HepG2 (cell line): Measurements from ENCODE around the gene MARK2. TPM values are rescaled to one million over a fixed set of nuclear protein-coding genes. Genes with fewer than 3 reads are reported as not detected.

ENCODE experiments used
- AGO2 ChIP-seq: fragments of 200-400 bp; formaldehyde crosslinking; optimal IDR thresholded peaks from 2 replicates; pipeline ENCODE3; 2017; ENCODE audit warnings: mild to moderate bottlenecking, low read depth, low read length, moderate library complexity
- CEBPB ChIP-seq: IDR thresholded peaks from 2 replicates; pipeline ENCODE4 v1.6.1; 2011; ENCODE audit warnings: low read depth, low read length, improper control_type of control experiment, borderline replicate concordance
- CERS6 ChIP-seq: sonication (generic); formaldehyde crosslinking; IDR thresholded peaks from 2 replicates; pipeline ENCODE4 v1.5.0; 2020; ENCODE audit warnings: missing genetic modification reagents
- HIVEP1 ChIP-seq: sonication (generic); formaldehyde crosslinking; IDR thresholded peaks from 2 replicates; pipeline ENCODE4 v1.4.0; 2020; ENCODE audit warnings: mild to moderate bottlenecking, missing genetic modification reagents
- HNF4A ChIP-seq: sonication (generic); formaldehyde crosslinking; IDR thresholded peaks from 2 replicates; pipeline ENCODE4 v1.4.0; 2020; ENCODE audit warnings: missing genetic modification reagents
- JUNB ChIP-seq: sonication (generic); formaldehyde crosslinking; IDR thresholded peaks from 2 replicates; pipeline ENCODE4 v1.8.0; 2022; ENCODE audit warnings: missing genetic modification reagents, mild to moderate bottlenecking, borderline replicate concordance
- PLSCR1 ChIP-seq: sonication (generic); formaldehyde crosslinking; IDR thresholded peaks from 2 replicates; pipeline ENCODE4 v1.5.0; 2020; ENCODE audit warnings: missing genetic modification reagents, mild to moderate bottlenecking, borderline replicate concordance
- POLR2AphosphoS5 ChIP-seq: IDR thresholded peaks from 2 replicates; pipeline ENCODE4 v1.6.1; 2012; ENCODE audit warnings: low read depth, low read length
- RARA ChIP-seq: IDR thresholded peaks from 2 replicates; pipeline ENCODE4 v1.6.1; 2016; ENCODE audit warnings: missing genetic modification reagents, missing compliant biosample characterization
- REXO4 ChIP-seq: sonication (generic); formaldehyde crosslinking; IDR thresholded peaks from 2 replicates; pipeline ENCODE4 v1.8.0; 2022; ENCODE audit warnings: missing genetic modification reagents, mild to moderate bottlenecking, borderline replicate concordance
- SOX6 ChIP-seq, 2 experiments: fragments of 450-650 bp in 1 of 2; sonication (generic) in 1 of 2; formaldehyde crosslinking in 1 of 2; IDR thresholded peaks; 2 replicates each; pipeline versions ENCODE4 v1.4.0 to v1.6.1; 2017 to 2020; ENCODE audit warnings: antibody characterized with exemption in 1 of 2, mild to moderate bottlenecking in 1 of 2, missing genetic modification reagents in 1 of 2
- SYNCRIP ChIP-seq: fragments of 200-400 bp; formaldehyde crosslinking; IDR thresholded peaks from 2 replicates; pipeline ENCODE4 v1.6.1; 2018; ENCODE audit warnings: mild to moderate bottlenecking, low read depth, low read length; ENCODE audit not compliant: insufficient read depth
- TIGD3 ChIP-seq: sonication (generic); formaldehyde crosslinking; IDR thresholded peaks from 2 replicates; pipeline ENCODE4 v1.5.1; 2020; ENCODE audit warnings: mild to moderate bottlenecking, missing genetic modification reagents, borderline replicate concordance
- TMF1 ChIP-seq: sonication (generic); formaldehyde crosslinking; IDR thresholded peaks from 2 replicates; pipeline ENCODE4 v1.8.1; 2022; ENCODE audit warnings: low read depth, missing genetic modification reagents
- ZBTB46 ChIP-seq: sonication (generic); formaldehyde crosslinking; IDR thresholded peaks from 2 replicates; pipeline ENCODE4 v1.4.0; 2020; ENCODE audit warnings: mild to moderate bottlenecking, missing genetic modification reagents, borderline replicate concordance
- ZBTB7A ChIP-seq: sonication (generic); formaldehyde crosslinking; IDR thresholded peaks from 2 replicates; pipeline ENCODE4 v1.8.0; 2022; ENCODE audit warnings: mild to moderate bottlenecking, missing genetic modification reagents
- ZFY ChIP-seq: sonication (generic); formaldehyde crosslinking; IDR thresholded peaks from 2 replicates; pipeline ENCODE4 v1.4.0; 2020; ENCODE audit warnings: missing genetic modification reagents
- ZMYM3 ChIP-seq: sonication (generic); formaldehyde crosslinking; IDR thresholded peaks from 2 replicates; pipeline ENCODE4 v1.5.1; 2020; ENCODE audit warnings: mild to moderate bottlenecking, missing genetic modification reagents
- ZNF256 ChIP-seq: sonication (generic); formaldehyde crosslinking; conservative IDR thresholded peaks from 2 replicates; pipeline ENCODE4 v1.4.0; 2020; ENCODE audit warnings: missing genetic modification reagents
- ZNF317 ChIP-seq: sonication (generic); formaldehyde crosslinking; IDR thresholded peaks from 2 replicates; pipeline ENCODE4 v1.5.0; 2020; ENCODE audit warnings: mild to moderate bottlenecking, missing genetic modification reagents
- ZNF547 ChIP-seq: sonication (generic); formaldehyde crosslinking; IDR thresholded peaks from 2 replicates; pipeline ENCODE4 v1.5.1; 2020; ENCODE audit warnings: mild to moderate bottlenecking, missing genetic modification reagents
- ZNF709 ChIP-seq: sonication (generic); formaldehyde crosslinking; IDR thresholded peaks from 2 replicates; pipeline ENCODE4 v1.5.0; 2020; ENCODE audit warnings: mild to moderate bottlenecking, missing genetic modification reagents
- ZNF816 ChIP-seq: sonication (generic); formaldehyde crosslinking; IDR thresholded peaks from 2 replicates; pipeline ENCODE4 v1.8.0; 2022; ENCODE audit warnings: missing genetic modification reagents, mild to moderate bottlenecking, borderline replicate concordance
- ZNF839 ChIP-seq: sonication (generic); formaldehyde crosslinking; IDR thresholded peaks from 2 replicates; pipeline ENCODE4 v1.4.0; 2020; ENCODE audit warnings: missing genetic modification reagents, mild to moderate bottlenecking, borderline replicate concordance
- ZNF891 ChIP-seq: sonication (generic); formaldehyde crosslinking; IDR thresholded peaks from 2 replicates; pipeline ENCODE4 v1.5.0; 2020; ENCODE audit warnings: mild to moderate bottlenecking, missing genetic modification reagents
- polyA plus RNA-seq, 8 experiments: library from polyadenylated mRNA; depleted of rRNA in 3 of 8; stranded (reverse) in 7 of 8; unstranded in 1 of 8; fragments of >200 nt; fragmentation: Illumina TruSeq in 4 of 8; extraction: Trizol in 4 of 8; gene quantifications; 2 replicates each; pipeline versions ENCODE4 v1.2.1 to v1.2.3, GENCODE V29; 2011 to 2016; ENCODE audit warnings: low read depth in 4 of 8, missing spikeins in 1 of 8, mixed read lengths in 1 of 8; ENCODE audit not compliant: insufficient read depth in 1 of 8
- total RNA-seq, 5 experiments: library from RNA; depleted of rRNA; stranded (reverse); fragments of >200 nt; fragmentation: Illumina TruSeq; extraction: Trizol; gene quantifications; 2 replicates each; pipeline ENCODE4 v1.2.3, GENCODE V29; 2016; ENCODE audit warnings: low read depth in 1 of 5

MARK2 gene
- total and polyA plus RNA-seq, 2 of the 13 experiments (the other 11 are each of a cell fraction or from before 2014, with no cell fraction given), result 13.5 to 13.9 TPM

GRCh38 chr11:63944987-63945386 lies 106.1 kb downstream of the MARK2 start (continued):
- peak; percentile 79 for TF ChIP-seq RARA (CRISPR knock-in tag)
- no peak for TF ChIP-seq SOX6 (IDR thresholded peaks at IDR 0.05)
- no peak; the same call in 1 of the 2 replicates for TF ChIP-seq SOX6 (CRISPR knock-in tag; IDR thresholded peaks at IDR 0.05)
- TF ChIP-seq AGO2, result no peak
- TF ChIP-seq REXO4, result no peak
- TF ChIP-seq POLR2AphosphoS5, result no peak
- TF ChIP-seq ZNF709 (CRISPR knock-in tag), result no peak
- peak; percentile 68 for TF ChIP-seq HNF4A
- TF ChIP-seq ZNF839, result no peak
- TF ChIP-seq HIVEP1, result 0 out of 2 replicates have a peak, but pooled peaks have one; percentile 25
- TF ChIP-seq ZNF547 (CRISPR knock-in tag), result no peak
- no peak for TF ChIP-seq ZBTB46
- TF ChIP-seq ZNF891 (CRISPR knock-in tag), result no peak
- no peak for TF ChIP-seq JUNB
- no peak for TF ChIP-seq PLSCR1 (CRISPR knock-in tag)
- TF ChIP-seq ZNF256 (CRISPR knock-in tag), result no peak
- TF ChIP-seq ZMYM3 (CRISPR knock-in tag), result no peak
- no peak for TF ChIP-seq CERS6
- TF ChIP-seq TMF1 (CRISPR knock-in tag), result no peak; the same call in 1 of the 2 replicates
- peak; percentile 51; the same call in 1 of the 2 replicates for TF ChIP-seq ZNF317 (CRISPR knock-in tag)
- peak; percentile 33; the same call in 1 of the 2 replicates for TF ChIP-seq ZFY (CRISPR knock-in tag)
- TF ChIP-seq SYNCRIP, result no peak
- 0 out of 2 replicates have a peak, but pooled peaks have one; percentile 52 for TF ChIP-seq ZNF816 (CRISPR knock-in tag)
- TF ChIP-seq ZBTB7A (CRISPR knock-in tag), result peak; percentile 28; the same call in 1 of the 2 replicates
- TF ChIP-seq TIGD3, result no peak
- no peak for TF ChIP-seq CEBPB
